ENCODE data around the gene SSBP4. TPM values are rescaled to one million over a fixed set of nuclear protein-coding genes. Genes with fewer than 3 reads are reported as not detected.

The SSBP4 gene
- total and polyA plus RNA-seq, 2 of the 8 experiments (the other 6 are each of a cell fraction or from before 2014, with no cell fraction given) = 26.4 to 33.7 TPM

GRCh38 chr19:18373892-18374629 is 45.1 kb upstream of the SSBP4 start (continued):
- TF ChIP-seq CHD2 (IDR thresholded peaks at IDR 0.05; ENCODE audit: low read length) = no peak
- TF ChIP-seq POLR2AphosphoS5 (IDR thresholded peaks at IDR 0.05; ENCODE audit: low read depth, low read length) = peak; percentile 26; the same call in 1 of the 2 replicates
- peak; percentile 92 for TF ChIP-seq JUND (IDR thresholded peaks at IDR 0.05; ENCODE audit: low read length)
- TF ChIP-seq SP4 (IDR thresholded peaks at IDR 0.05; ENCODE audit: low read length) = peak; percentile 93; the same call in 1 of the 2 replicates
- peak; percentile 91 for TF ChIP-seq BACH1 (IDR thresholded peaks at IDR 0.05; ENCODE audit: low read length)
- peak; percentile 80 for TF ChIP-seq ATF3 (IDR thresholded peaks at IDR 0.05; ENCODE audit: insufficient read depth, low read depth, low read length)
- TF ChIP-seq EGR1 (IDR thresholded peaks at IDR 0.05; ENCODE audit: borderline replicate concordance, low read depth, low read length) = peak; percentile 79
- TF ChIP-seq, protein P1, sequence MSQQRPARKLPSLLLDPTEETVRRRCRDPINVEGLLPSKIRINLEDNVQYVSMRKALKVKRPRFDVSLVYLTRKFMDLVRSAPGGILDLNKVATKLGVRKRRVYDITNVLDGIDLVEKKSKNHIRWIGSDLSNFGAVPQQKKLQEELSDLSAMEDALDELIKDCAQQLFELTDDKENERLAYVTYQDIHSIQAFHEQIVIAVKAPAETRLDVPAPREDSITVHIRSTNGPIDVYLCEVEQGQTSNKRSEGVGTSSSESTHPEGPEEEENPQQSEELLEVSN (IDR thresholded peaks at IDR 0.05) = peak; percentile 91
- TF ChIP-seq JUN (IDR thresholded peaks at IDR 0.05; ENCODE audit: low read depth, low read length) = peak; percentile 67; the same call in 1 of the 2 replicates
- no peak for TF ChIP-seq CBX8 (IDR thresholded peaks at IDR 0.05; ENCODE audit: borderline replicate concordance, low read depth, low read length)
- TF ChIP-seq POU5F1 (IDR thresholded peaks at IDR 0.05; ENCODE audit: low read depth, low read length) = no peak

Data from H1 (cell line).